Smooth muscle cell (in vitro differentiated cells): ENCODE data around the gene ERG28. TPM values are rescaled to one million over a fixed set of nuclear protein-coding genes. Genes with fewer than 3 reads are reported as not detected.

Source experiments
- DNase-seq: peaks from one replicate; lab custom pipeline; 2025; ENCODE audit not compliant: unreplicated experiment; lab: John Stamatoyannopoulos, UW
- H2AFZ ChIP-seq: fragments of 200-600 bp; sonication (generic); 2 replicates; pipeline ENCODE4 v1.6.0; 2016; ENCODE audit warnings: antibody characterized with exemption, low read depth, mild to moderate bottlenecking
- H3F3A ChIP-seq: fragments of 200-600 bp; sonication (generic); 2 replicates; pipeline ENCODE4 v1.6.0; 2017; ENCODE audit warnings: antibody characterized with exemption, low read depth
- H3K27ac ChIP-seq: fragments of 200-600 bp; sonication (generic); 2 replicates; pipeline ENCODE4 v1.5.1; 2016; ENCODE audit warnings: low read depth, mild to moderate bottlenecking
- H3K27me3 ChIP-seq: fragments of 200-600 bp; sonication (generic); 2 replicates; pipeline ENCODE4 v1.6.1; 2016; ENCODE audit warnings: low read depth, mild to moderate bottlenecking
- H3K36me3 ChIP-seq: fragments of 200-600 bp; sonication (generic); 2 replicates; pipeline ENCODE4 v1.5.1; 2016; ENCODE audit warnings: low read depth
- H3K4me1 ChIP-seq: fragments of 200-600 bp; sonication (generic); 2 replicates; pipeline ENCODE4 v1.5.1; 2016; ENCODE audit warnings: low read depth
- H3K4me2 ChIP-seq: fragments of 200-600 bp; sonication (generic); 2 replicates; pipeline ENCODE4 v1.6.0; 2016; ENCODE audit warnings: mild to moderate bottlenecking
- H3K4me3 ChIP-seq: fragments of 200-600 bp; sonication (generic); 2 replicates; pipeline ENCODE4 v1.5.1; 2016; ENCODE audit warnings: mild to moderate bottlenecking
- H3K79me2 ChIP-seq: fragments of 200-600 bp; sonication (generic); 2 replicates; pipeline ENCODE4 v1.6.0; 2016; ENCODE audit warnings: low read depth, mild to moderate bottlenecking
- H3K9ac ChIP-seq: fragments of 200-600 bp; sonication (generic); 2 replicates; pipeline ENCODE4 v1.6.0; 2016; ENCODE audit warnings: low read depth
- H3K9me3 ChIP-seq: fragments of 200-600 bp; sonication (generic); replicated peaks from 2 replicates; pipeline ENCODE4 v1.5.1; 2016; ENCODE audit warnings: low read depth
- H4K20me1 ChIP-seq: fragments of 200-600 bp; sonication (generic); 2 replicates; pipeline ENCODE4 v1.6.0; 2016; ENCODE audit warnings: low read depth
- CTCF ChIP-seq: fragments of 200-600 bp; sonication (generic); IDR thresholded peaks from 2 replicates; pipeline ENCODE4 v1.5.1; 2017; ENCODE audit warnings: borderline replicate concordance, mild to moderate bottlenecking, antibody characterized with exemption; ENCODE audit not compliant: insufficient read depth, poor library complexity, severe bottlenecking
- WGBS: methylation state at CpG from one replicate; pipeline ENCODE4 v1.1.7; 2016; ENCODE audit warnings: low lambda C conversion rate; 5-methylcytosine and 5-hydroxymethylcytosine counted together
- polyA plus RNA-seq: library from polyadenylated mRNA; unstranded; fragments of >200 nt; fragmentation: Nextera tagmentation; extraction: Ambion mirVana; gene quantifications from 2 replicates; pipeline ENCODE4 v1.2.1, GENCODE V29; 2016
- total RNA-seq: library from RNA; depleted of rRNA; stranded (reverse); fragments of >200 nt; gene quantifications from 2 replicates; pipeline ENCODE4 v1.2.3, GENCODE V29; 2014

Gene ERG28
- total and polyA plus RNA-seq, 2 experiments from 2014 or later: 35.0 to 44.9 TPM

DNA sequence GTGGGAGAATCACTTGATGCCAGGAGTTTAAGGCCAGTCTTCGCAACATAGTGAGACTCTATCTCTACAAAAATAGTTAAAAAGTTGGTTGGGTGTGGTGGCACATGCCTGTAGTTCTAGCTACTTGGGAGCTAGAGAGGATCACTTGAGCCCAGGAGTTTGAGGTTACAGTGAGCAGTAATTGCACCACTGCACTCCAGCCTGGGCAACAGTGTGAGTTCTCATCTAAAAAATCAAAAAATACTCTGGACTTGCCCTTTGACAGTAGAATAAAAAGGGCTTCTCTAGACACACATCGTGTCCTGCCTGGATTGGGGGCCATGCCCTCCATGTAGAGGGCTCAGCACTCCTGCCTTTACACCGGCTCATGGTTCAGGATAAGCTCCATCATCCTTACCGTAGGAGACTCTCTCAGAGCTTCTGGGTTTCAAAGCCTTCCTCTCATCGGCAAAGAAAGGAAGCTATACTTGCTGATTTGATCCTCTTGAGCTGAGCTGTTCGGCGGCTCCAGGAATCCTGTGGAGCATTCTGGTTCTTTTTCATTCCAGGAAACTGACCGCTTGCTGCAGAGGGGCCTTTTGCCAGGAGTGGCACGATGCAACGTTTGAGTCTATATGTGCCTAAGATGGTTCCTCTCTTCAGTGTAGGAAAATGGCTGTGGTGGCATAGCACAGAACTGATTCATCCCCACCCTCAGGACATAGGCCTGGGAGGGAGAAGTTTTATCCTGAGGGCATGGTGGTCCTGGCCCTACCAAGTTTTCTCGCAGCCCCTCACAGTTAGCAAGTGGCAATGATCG, 52.6 kb downstream of the ERG28 start:
- H3K9me3 ChIP-seq: no peaks in the 10 kb centered on the region
- H3K9ac ChIP-seq: no peak overlapping the region
- H3K27ac ChIP-seq: no peak overlapping the region
- no peaks in the 10 kb centered on the region for H3K27me3 ChIP-seq
- no peak overlapping the region for H2AFZ ChIP-seq
- WGBS: 97% methylated on average over 12 of the region's 12 CpGs
- no peak for TF ChIP-seq CTCF
- no peak overlapping the region for H3K4me2 ChIP-seq
- H3K4me1 ChIP-seq: peaks cover 9% of the 10 kb centered on the region
- peaks cover 15% of the 10 kb centered on the region for H3F3A ChIP-seq
- no peak for DNase-seq
- H3K4me3 ChIP-seq: no peak overlapping the region
- no peaks in the 10 kb centered on the region for H4K20me1 ChIP-seq
- H3K79me2 ChIP-seq: no peaks in the 10 kb centered on the region
- H3K36me3 ChIP-seq: no peaks in the 10 kb centered on the region

DNA sequence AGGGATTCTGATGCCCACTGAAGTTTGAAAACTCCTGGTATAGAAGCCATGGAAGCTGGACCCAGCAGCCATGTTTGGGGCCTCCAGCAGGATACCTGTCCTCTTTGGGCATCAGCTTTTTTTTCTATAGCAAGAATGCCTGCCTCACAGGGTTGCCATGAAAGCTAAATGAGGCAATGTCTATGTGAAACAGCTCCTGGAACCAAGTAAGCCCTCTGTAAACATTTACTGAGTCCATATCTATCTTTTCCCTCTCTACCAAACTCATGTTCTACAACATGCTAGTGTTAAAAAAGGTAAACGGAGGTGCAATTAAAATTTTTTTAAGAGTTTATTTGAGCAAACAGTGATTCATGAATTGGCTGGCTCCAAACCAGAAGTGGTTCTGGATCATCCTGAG, 53.6 kb downstream of the ERG28 start:
- no peak for TF ChIP-seq CTCF
- Histone ChIP-seq H3K9me3 (no peaks in the 10 kb centered on the region), H3K4me2 (no peak overlapping the region), H3K4me1 (peaks cover 4% of the 10 kb centered on the region), H3K27ac (no peak overlapping the region), H3K27me3 (no peaks in the 10 kb centered on the region), H3K79me2 (no peaks in the 10 kb centered on the region), H4K20me1 (no peaks in the 10 kb centered on the region), H3F3A (peaks cover 11% of the 10 kb centered on the region), H3K9ac (no peak overlapping the region), H3K36me3 (no peaks in the 10 kb centered on the region), H3K4me3 (no peak overlapping the region), H2AFZ (no peak overlapping the region)
- WGBS: 100% methylated on average over 1 of the region's 1 CpG
- DNase-seq: no peak

DNA sequence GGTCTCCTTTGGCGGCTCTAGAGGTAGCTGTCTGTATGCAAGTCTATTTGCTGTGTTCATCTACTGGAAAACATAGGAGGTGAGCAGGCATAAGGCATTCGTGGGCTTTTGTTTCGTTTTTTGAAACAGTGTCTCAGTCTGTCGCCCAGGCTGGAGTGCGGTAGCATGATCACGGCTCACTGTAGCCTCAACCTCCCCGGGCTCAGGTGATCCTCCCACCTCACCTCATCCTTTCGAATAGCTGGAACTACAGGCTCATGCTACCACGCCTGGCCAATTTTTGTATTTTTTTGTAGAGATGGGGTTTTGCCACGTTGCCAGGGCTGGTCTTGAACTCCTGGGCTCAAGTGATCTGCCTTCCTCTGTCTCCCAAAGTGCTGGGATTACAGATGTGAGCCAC, 54.8 kb downstream of the ERG28 start:
- Histone ChIP-seq H2AFZ (no peak overlapping the region), H3F3A (peaks cover 5% of the 10 kb centered on the region), H3K36me3 (no peaks in the 10 kb centered on the region), H3K4me2 (no peak overlapping the region), H3K4me1 (peaks cover 3% of the 10 kb centered on the region), H3K4me3 (no peak overlapping the region), H4K20me1 (no peaks in the 10 kb centered on the region), H3K27me3 (no peaks in the 10 kb centered on the region), H3K27ac (no peak overlapping the region), H3K9me3 (no peaks in the 10 kb centered on the region), H3K79me2 (no peaks in the 10 kb centered on the region), H3K9ac (no peak overlapping the region)
- 86% methylated on average over 10 of the region's 10 CpGs for WGBS
- no peak for TF ChIP-seq CTCF
- no peak for DNase-seq
